ENCODE results near the gene DEGS2.

The DEGS2 gene

DNA sequence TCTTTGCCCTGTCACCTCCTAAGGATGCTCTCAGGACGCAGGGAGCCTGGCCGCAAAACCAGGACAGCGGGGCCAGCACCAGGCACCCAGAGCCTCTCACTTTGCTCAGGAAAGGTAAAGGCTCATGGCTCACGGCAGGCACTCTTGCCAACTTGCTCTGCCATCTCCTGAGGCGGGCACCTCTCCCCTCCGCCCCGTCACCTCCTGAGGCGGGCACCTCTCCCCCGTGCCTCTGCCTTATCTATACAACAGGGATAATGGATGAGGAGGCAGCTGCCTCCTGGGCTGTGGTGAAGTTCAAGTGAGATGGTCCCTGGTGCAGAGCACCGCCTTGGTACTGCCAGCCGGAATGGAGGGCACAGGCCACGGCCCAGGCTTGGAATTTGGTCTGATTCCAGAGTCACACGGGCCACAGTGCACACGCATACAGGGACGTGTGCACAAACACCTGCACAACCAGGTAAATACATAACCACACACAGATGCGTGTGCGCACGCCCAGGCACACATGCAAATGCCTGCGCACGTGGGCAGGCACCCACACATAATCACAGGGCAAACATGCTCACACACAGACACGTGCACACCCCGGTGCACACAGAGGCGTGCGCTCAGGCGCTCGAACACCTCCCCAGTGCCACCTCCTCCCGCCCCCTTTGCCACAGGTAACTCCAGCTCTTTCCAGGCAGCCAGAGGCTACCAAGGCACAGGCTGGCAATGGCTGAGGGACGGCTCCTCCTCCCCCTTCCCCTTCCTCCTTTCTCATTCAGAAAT is 11.6 kb downstream of the DEGS2 start:
- DNase-seq: no peak

DNA sequence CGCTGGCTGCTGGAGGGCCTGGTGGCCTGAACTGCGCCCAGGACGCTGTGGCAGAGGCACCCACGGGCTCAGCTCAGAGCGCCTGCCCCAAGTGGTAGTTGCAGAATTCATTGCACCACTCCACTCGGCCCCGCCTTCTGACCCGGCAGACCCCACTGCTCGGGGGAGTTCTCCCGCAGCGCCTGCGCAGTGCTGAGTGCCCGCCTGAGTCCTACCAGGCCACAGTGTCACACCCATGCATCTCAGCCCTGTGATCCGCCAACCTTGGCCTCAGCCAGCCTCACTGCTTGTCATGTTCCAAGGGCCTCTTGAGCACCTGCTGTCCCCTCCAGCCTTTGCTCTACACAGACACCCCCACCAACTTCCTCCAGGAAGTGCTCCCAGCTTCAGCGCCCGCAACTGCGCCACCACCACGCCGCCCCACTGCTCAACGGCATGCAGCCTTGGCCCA is 12.2 kb downstream of the DEGS2 start:
- peak; percentile 9 for DNase-seq

DNA sequence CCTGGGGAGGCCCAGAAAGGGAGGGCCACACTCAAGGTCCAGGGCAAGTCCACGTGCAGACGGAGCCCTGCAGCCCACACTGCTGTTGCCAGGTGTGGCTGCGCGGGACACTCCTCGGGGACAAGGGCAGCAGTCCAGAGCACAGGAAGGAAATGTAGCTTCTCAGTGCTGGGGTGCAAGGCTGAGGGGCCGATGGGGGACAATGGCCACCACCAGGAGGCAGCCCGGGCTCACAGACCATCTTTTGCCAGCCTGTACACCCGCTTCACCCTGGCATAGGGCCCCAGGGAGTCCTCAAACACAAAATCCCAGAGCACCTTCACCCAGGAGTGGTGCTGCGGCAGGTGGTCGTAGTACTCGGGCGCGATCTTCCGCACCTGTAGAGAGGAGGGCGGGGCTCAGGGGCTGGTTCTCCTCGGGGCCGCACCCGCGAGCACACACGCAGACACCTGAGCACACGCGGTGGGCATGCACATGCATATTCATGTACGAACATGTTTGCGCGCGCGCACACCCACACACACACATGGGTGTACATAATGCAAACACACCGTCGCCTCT is 12.8 kb downstream of the DEGS2 start:
- no peak for DNase-seq

DNA sequence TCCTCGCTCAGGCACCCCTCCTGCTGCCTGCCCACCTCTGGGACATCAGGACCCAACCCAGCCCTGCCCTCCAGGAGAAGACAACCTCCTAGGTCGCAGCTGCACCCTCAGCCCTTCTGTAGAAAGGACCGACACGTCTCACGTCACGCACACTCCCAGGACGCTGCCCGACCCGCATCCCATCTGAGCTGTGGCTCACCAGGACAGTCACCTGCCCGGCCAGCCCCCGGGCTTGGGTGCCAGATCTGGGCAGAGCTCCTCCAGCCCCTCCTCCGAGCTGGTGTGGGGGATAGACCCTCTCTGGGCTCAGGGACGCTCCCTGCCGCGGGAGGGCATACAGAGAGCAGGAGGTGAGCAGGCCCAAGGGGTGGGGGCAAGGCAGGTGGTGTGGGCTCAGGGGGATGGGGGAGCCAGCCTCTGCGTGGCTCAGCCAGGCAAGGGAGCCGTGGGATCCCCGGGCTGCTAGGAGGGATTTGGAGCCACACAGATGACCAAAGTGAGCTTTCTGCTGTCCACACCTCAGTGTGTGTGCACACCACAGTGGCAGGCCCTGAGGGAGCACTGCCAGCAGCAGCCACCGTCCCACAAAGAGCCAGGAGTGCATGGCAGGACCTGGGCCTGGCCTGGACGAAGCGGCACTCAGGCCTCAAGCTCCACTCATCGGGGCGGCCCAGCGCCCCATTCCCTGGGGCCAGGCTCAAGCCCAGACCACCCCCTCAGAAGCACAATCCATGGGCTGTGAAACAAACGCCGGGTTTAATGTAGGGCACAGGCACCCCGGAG is 13.6 kb downstream of the DEGS2 start:
- no peak for DNase-seq

DNA sequence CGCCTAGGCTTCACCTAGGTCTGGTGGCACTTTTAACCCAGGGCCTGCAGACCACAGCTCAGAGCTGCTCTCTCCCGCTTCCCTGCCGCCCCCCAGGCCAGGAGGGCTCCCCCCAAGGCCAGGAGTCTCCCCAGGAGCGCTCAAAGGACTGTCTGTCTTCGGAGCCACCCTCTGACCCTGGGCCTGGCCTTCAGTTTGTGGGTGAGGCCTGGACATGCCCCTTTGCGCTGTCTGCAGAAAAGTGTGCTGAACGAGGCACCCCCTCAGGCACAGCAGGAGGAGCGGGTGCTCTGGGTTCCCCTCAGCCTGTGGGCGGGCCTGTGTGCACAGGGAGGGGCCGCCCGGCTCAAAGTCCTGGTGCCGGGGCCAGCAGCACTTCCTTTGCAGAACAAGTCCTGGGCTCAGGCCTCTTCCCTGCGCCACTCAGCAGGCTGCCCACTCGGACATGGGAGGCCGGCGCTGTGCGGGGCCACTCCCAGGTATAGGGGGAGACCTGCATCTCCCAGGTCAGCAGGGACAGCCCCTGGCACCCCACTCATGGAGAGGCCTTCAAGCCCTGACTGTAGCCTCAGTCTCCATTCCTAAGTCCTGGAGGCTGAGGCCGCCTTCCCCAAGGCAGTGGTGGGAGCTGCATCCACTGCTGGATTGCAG is 14.3 kb downstream of the DEGS2 start:
- no peak for DNase-seq

DNA sequence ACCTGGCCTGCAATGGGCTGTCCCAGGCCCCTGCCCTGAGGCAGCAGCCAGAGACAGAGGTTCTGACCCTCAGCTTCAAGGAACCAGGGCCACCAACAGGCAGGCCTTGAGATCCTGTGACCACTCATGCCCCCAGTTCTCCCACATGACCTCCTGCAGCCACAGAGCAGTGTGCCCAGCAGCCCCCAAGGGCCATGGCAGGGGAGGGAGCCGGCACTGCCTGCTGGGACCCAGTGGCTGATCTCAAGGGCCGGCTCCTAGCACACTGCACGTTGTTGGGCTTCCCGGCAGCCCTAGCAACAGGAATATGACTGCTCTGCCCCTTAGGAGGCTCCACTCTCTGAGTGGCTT is 14.8 kb downstream of the DEGS2 start:
- no peak for DNase-seq

DNA sequence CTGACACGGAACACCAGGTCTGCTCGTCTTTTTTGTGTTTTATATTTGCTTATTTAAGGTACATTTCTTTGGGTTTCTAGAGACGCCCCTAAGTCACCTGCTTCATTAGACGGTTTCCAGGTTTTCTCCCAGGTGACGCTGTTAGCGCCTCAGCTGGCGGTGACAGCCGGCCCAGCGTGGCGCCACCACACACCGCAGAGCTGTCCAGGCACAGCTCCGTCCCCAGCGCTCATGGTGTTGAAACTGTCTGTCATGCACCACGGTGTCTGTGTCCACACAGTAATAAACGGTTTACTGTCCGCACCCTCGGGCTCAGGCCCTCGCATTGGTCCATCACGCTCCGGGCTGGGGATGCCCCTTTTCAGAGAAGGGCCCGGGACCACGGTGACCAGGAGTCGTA is 15.5 kb downstream of the DEGS2 start:
- no peak for DNase-seq

DNA sequence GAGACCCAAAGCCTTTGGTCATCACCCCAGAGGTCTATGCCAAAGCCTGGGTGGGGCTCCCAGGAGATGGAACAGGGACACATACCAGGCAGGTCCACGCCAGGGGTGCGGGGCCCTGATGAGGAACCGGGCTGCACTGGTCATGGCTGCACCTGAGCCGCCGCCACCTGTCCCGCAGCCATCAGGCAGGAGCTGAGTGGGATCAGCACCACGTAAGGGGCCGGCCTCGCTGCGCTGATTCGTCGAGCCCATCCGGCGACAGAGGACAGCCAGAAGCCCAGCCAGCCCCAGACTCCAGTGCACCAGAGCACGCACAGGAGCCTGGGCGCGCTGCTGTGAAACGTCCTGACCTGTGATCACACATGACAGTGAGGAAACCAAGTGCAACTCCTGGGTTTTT is 15.9 kb downstream of the DEGS2 start:
- DNase-seq: no peak

DNA sequence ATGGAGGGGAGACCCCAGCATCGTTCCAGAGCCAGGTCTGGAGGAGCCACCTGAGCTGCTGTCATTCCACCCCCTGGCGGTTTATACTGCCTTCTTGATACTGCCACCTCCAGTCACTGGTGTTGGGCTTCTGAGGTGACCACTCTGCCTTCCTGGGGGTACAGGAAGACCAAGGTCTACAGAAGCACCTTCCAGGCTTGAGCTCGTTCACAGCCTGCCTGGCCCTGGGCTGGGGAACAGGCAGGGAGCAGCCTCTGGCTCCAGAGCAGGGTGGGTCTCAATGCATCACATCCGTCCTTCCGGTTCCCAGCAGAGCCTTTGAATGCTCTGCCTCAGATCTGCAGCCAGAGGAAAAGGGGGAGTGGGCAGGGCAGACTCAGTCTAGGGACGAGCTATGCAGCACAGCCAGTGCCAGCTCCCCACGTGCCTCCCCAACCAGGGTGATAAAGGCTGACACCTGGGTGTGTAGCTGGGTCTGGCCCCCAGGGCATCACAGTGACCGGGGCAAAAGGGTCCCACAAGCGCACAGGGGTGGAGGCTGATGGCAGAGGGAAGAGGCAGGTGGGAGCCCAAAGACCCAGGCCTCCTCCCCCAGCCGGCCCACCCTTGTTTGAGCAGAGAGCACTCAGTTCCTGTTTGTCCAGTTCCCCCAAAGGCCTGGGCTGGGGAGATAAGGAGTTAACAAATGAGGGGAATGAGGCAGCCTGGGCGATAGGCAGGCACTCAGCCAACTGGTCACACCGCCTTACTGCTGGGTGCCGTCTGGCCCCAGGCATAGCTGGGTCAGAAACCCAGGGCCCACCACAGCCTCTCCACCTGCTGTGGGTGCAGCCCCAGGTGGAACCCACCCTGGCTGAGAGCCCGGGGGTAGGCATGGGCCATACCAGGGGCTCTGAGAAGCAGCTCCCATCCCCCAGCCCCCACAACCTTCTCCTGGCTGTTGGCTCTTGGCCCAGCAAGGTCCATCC is 17.1 kb downstream of the DEGS2 start:
- DNase-seq: no peak

DNA sequence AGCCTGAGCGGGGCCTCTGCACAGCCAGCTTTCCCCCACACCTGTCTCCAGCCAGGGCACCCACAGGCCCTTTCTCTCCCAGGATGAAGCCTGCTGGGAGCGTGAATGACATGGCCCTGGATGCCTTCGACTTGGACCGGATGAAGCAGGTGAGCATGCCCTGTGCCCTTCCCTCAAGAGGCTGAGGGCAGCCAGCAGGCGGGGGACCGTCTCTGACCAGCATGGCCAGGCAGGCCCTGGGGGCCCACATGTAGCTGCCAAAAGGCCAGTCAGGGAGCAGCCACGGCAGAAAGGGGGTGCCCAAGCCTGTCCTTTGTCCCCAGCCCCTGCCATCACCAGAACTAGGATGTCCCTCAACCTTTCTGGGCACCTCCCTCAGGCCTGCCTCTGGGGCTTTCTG is 18.3 kb downstream of the DEGS2 start:
- no peak for DNase-seq

DNA sequence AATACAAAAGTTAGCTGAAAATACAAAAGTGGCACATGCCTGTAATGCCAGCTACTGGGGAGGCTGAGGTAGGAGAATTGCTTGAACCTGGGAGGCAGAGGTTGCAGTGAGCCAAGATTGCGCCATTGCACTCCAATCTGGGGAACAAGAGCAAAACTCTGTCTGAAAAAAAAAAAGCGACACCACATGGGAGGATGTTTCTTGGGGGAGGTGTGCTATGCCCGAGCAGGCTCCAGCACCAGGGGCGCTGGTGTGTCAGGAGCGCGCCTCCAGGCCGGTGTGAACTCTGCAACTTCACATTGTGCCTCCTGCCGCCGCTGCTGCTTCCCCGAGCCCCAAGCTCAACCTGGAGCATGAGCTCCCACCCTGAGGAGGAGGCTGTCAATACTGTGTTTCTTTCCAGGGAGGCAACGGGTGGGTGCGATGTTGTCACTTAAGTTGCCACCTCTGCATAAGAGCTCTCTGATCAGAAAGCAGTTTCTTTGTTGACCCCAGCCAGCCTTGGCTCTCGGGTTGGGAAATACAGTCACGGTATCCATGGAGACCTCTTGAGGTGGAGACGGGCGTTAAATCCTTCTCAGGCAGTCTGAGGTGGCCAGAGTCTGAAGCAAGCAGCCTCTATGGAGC is 18.9 kb downstream of the DEGS2 start:
- no peak for DNase-seq

DNA sequence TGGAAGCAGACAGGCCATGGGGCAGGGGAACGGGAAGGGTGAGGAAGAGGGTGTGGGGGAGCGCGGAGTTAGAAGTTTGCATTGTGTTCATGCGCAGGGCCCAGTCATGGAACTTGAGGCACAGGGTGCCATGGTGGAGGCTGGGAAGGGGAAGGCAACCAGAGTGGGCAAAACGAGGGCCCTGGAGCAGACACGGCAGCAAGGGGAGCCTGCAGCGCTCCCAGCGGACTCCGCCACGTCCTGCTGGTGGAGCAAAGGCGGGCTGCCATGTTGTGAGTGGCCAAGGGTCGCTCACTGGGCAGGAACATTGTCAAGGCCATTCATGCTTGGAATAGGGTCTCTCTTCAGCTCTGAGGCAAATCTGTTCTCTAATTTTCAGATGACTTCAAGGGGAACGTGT is 20.5 kb downstream of the DEGS2 start:
- no peak for DNase-seq

DNA sequence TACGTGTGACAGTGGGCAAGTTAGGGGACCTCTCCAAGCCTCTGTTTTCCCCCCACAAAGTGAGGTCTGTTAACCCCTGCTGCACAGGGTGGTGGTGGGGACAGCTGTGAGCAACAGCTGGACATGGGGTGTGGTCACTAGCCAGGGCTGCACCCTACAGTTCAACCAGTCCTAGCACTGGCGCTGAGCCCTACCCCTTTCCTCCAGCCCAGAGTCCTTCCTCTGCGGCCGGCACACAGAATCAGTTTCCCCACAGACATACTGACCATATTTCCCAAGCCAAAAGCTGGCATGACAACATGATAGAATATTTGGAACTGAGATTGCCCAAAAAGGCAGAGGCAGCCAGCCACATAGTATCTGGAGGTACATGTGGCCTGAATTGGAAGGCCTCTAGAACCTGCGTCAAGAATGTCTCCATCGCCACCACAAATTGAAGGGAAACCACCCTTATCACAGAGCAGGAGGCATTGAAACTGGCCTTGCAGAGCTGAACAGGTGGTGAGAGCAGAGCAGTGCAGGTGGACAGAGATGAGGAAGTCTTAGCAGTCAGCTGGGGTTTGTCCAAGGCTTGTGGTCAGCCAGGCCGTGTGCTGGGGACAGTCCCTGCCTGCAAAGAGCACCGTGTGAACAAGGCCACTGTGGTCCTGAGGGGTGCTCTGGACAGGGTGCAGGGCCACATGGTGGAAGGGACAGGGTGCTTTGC is 21.2 kb downstream of the DEGS2 start:
- DNase-seq: no peak

DNA sequence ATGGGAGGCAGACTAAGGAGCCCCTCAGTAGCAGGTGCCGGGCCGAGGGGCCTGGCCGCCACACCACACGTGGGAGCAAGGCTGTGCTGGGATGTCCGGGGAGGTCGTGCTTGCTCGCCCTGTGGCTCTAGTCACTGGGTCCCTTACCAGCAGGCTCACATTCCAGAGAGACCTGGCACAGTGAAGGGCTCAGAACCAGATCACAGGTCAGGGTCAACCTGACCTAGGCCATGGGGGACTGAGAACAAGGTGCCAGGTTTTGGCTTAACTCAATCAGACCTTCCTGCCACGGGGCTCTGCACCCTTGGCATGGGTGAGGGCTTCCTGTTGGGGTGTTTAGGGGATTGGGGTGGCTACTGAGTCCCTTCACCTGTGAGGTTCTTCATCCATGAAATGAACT is 22.3 kb downstream of the DEGS2 start:
- no peak for DNase-seq

DNA sequence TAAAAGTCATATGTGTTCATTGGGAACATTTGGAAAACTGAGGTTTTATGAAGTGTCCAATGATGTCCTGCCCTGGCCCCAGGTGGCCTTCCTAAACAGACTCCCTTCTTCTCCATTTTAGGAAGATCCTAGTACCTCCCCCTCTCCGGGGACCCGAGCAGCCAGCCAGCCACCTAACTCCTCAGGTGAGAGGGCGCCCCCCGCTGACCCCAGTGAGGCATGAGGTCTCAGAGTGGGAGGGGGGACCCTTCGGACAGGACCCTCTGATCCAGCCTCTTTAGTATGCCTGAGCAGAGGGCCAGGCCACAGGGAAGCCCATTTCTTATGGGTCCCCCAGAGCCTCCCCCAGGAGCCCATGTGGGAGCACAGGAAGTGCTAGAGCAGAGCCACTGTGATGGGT is 23.7 kb downstream of the DEGS2 start:
- no peak for DNase-seq

DNA sequence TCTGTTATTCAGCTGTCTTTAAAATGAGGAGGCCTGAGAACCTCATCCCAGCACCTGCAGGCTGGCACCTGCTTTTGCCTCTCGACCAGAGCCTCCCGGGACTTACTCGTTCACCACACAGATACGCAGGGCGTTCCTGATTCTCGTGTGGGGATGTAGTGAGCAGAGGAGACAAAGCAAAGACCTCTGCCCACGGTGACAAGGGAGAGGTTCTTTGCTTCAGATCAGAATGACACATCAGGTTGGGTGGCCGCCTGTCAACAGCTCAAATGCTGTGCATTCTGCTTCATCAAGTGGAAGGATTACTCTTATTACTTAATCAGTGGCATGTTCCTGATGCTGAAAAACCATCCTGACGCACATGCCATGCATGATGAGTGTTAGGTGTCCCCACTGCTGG is 24.4 kb downstream of the DEGS2 start:
- DNase-seq: no peak

DNA sequence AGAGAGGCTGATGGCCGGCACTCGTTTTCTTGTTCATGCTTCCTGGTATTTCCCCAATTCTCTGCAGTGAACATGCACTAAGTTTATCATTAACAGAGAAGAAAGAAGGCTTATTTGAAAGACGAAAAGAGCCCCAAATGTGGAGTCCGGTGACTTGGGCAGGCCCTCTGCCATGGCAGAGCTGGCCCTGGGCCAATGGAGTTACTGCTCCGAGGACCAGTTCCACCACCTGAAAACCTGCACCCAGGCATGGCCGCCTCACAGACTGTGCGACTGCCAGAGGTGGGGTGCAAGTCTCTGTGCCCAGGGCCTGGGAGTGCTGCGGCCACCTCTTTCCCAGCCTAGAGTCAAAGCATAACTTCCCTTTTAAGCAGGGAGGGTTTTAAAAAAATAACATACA is 24.9 kb downstream of the DEGS2 start:
- no peak for DNase-seq

DNA sequence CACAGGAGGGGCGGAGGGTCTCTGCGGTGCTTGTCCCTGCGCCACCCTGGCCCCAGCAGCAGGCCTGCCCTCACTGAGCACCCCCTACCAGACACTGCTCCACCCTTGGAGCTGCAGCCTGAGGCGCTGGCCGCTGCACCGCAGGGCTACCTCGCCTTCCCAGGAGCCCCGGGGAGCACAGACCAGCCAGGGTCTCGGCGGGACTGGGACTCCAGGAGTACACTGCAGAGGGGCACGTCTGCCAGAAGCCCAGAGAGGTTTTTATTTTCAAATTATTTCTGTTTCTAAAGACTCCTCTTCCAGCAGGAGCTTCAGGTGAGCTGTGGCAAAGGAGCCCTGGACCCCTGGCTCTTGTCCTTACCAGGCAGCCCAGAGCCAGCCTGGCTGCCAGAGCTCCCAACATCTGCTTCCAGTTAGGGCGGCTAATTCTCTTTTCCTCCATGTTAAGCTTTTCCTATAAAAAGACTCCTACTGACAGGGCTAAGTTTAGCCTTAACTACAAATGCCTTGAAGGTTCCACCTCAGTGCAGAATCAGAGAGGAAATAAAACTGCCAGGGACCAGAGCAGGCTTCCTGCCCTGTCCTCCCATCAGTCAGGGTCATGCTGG is 26.4 kb downstream of the DEGS2 start:
- no peak for DNase-seq

DNA sequence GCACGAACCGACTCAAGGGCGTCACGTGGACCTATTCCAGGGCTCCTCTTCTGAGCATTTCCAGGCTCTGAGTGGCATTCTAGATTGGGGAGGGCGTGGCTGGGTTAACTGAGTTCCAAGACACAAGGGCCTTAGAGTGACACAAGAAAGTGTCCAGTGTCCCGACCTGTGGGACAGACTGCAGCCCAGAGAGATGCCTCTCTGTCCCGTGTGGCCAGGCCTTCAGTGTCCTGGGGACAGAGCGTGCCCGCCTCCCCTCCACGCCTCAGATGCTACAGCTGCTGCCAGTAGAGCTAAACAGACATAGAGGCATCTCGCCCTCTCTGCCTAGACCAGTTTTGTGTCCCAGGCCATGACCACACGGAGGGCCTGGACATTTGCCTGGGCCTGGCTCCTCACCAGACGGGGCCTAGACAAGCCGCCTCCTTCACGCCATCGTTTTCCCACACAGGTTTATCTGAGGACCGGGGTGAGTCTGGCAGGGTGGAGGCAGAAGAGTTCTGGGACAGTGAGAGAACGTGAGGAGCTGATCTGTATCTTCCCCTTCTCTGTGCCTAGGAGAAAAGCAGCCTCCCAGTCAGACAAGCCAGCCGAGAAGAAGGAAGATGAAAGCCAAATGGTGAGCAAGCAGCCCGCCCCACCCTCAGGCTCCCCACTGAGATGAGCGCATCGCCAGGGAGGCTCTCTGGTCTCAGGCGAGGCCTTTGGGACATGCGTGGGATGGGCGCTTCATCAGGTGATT is 27.1 kb downstream of the DEGS2 start:
- DNase-seq: no peak

DNA sequence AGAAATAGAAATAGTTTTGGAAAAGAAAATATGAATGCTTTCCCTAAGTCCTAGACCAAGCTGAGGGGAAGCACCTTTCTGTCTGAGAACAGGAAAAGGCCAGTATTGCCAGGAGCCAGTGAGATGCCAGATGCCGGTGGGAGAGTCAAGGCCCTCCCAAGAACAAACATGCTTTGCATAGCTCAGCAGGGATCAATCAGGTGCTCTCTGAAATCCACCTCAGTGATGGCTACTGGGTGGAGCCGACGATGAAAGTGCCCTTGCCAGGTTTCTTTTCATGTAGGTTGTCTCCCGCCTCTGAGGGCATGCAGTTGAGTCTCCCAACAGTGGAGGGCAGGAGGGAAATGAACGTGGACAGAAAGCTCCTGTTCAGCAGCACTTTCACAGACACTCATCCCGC is 28.3 kb downstream of the DEGS2 start:
- no peak for DNase-seq

Data from suppressor macrophage treated with lipopolysaccharide for 4 hours (primary cell).